Posterior vena cava (tissue), 2 donors: ENCODE measurements around the gene SPTAN1. TPM values are rescaled to one million over a fixed set of nuclear protein-coding genes. Genes with fewer than 3 reads are reported as not detected.
A peak's percentile ranks its signal among the peaks of the same experiment; 100 is the strongest.

Source experiments
- DNase-seq: peaks from one replicate; pipeline ENCODE4 v3.0.0-alpha.2; 2020; ENCODE audit warnings: low spot score
- intact Hi-C, 2 donors: fragments of 100-400 bp; cut with DNase I; formaldehyde crosslinking; loops; one replicate each; pipeline versions ENCODE4 v1.14.1 to v1.14.2; 2022 to 2023
- total RNA-seq, 2 donors: library from RNA; stranded (reverse); fragmentation: NEBNext Ultra II Directional; extraction: Animal tissue kit (Norgen Biotek cat#: 25700); gene quantifications; one replicate each; pipeline ENCODE4 v1.2.1, GENCODE V29; 2021
- donor health status: DM: yes; HTN: yes; CAD: no.
- donor health status: DM: yes; HTN: yes; CAD: no.

The SPTAN1 gene
- total RNA-seq, 2 donors from 2014 or later = 328 to 409 TPM

- intact Hi-C loops = no loop called here
- DNase-seq = no peak
These were observed 74.8 kb downstream of the SPTAN1 start for GRCh38 chr9:128627127-128627715.

- intact Hi-C loops = no loop called here
- DNase-seq = peak; percentile 62
These were observed 75.5 kb downstream of the SPTAN1 start for GRCh38 chr9:128627906-128628305.

- peak; percentile 92 for DNase-seq
These were observed 76.2 kb downstream of the SPTAN1 start for GRCh38 chr9:128628471-128629048.

GRCh38 chr9:128629136-128629535, 76.7 kb downstream of the SPTAN1 start:
- no peak for DNase-seq
- intact Hi-C loops = no loop called here

More at GRCh38 chr9:128628471-128629048, 76.2 kb downstream of the SPTAN1 start:
- intact Hi-C loops = no loop called here

GRCh38 chr9:128629852-128630545, 77.6 kb downstream of the SPTAN1 start:
- intact Hi-C loops = no loop called here

GRCh38 chr9:128631636-128632035, 79.2 kb downstream of the SPTAN1 start:
- DNase-seq = peak; percentile 32
- intact Hi-C loops = no loop called here

More at GRCh38 chr9:128629852-128630545, 77.6 kb downstream of the SPTAN1 start:
- no peak for DNase-seq

- intact Hi-C loops = no loop called here
- DNase-seq = no peak
These were observed 79.7 kb downstream of the SPTAN1 start for GRCh38 chr9:128632066-128632465.

- intact Hi-C loops = no loop called here
- DNase-seq = no peak
These were observed 80.1 kb downstream of the SPTAN1 start for GRCh38 chr9:128632486-128632885.

- no peak for DNase-seq
- intact Hi-C loops = no loop called here
These were observed 80.7 kb downstream of the SPTAN1 start for GRCh38 chr9:128633057-128633456.

- intact Hi-C loops = no loop called here
- DNase-seq = no peak
These were observed 81.2 kb downstream of the SPTAN1 start for GRCh38 chr9:128633601-128634000.

GRCh38 chr9:128634111-128634510, 81.7 kb downstream of the SPTAN1 start:
- intact Hi-C loops = no loop called here
- DNase-seq = no peak

GRCh38 chr9:128634651-128635262, 82.4 kb downstream of the SPTAN1 start:
- intact Hi-C loops = no loop called here
- no peak for DNase-seq

GRCh38 chr9:128635266-128636023, 83.1 kb downstream of the SPTAN1 start:
- intact Hi-C loops = no loop called here
- peak; percentile 96 for DNase-seq

GRCh38 chr9:128636024-128636390, 83.6 kb downstream of the SPTAN1 start:
- intact Hi-C loops = no loop called here

GRCh38 chr9:128636556-128637530, 84.5 kb downstream of the SPTAN1 start:
- intact Hi-C loops = no loop called here

More at GRCh38 chr9:128636024-128636390, 83.6 kb downstream of the SPTAN1 start:
- DNase-seq = no peak

GRCh38 chr9:128637656-128638055, 85.3 kb downstream of the SPTAN1 start:
- no peak for DNase-seq
- intact Hi-C loops = no loop called here

More at GRCh38 chr9:128636556-128637530, 84.5 kb downstream of the SPTAN1 start:
- no peak for DNase-seq

- intact Hi-C loops = no loop called here
- no peak for DNase-seq
These were observed 86.2 kb downstream of the SPTAN1 start for GRCh38 chr9:128638580-128638979.

GRCh38 chr9:128640603-128641002, 88.2 kb downstream of the SPTAN1 start:
- intact Hi-C loops = no loop called here

More at GRCh38 chr9:128640603-128641002, 88.2 kb downstream of the SPTAN1 start:
- no peak for DNase-seq
